ENCODE results near the gene KCNQ5. TPM values are rescaled to one million over a fixed set of nuclear protein-coding genes. Genes with fewer than 3 reads are reported as not detected.
"Not testable (repeated sequence)": the region's sequence is repeated elsewhere in the genome, so short reads cannot be mapped to it uniquely, and the experiment has no call there.

The KCNQ5 gene
- total RNA-seq, 1 donor from 2014 or later = under 0.01 TPM

DNA sequence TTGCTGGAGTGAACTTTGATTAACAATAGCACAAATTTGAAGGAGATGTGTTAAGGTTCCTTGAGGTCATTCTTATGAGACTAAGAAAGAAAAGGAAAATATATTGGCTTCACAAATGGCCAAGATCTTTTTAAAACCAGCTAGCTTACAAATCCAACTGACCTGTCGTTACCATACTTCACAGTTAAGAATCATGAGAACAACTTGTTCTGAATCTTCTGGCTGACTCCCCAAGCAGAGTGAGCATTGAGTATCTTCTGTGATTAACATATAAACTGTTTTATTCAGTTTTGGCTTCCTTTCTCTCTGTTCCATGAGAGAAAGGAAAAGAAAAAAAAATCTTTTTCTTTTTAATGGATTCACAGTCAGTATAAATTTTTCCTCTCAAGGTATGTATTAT is 326.3 kb downstream of the KCNQ5 start:
- no peak for DNase-seq (ENCODE audit: low read depth in 2 of 2)

DNA sequence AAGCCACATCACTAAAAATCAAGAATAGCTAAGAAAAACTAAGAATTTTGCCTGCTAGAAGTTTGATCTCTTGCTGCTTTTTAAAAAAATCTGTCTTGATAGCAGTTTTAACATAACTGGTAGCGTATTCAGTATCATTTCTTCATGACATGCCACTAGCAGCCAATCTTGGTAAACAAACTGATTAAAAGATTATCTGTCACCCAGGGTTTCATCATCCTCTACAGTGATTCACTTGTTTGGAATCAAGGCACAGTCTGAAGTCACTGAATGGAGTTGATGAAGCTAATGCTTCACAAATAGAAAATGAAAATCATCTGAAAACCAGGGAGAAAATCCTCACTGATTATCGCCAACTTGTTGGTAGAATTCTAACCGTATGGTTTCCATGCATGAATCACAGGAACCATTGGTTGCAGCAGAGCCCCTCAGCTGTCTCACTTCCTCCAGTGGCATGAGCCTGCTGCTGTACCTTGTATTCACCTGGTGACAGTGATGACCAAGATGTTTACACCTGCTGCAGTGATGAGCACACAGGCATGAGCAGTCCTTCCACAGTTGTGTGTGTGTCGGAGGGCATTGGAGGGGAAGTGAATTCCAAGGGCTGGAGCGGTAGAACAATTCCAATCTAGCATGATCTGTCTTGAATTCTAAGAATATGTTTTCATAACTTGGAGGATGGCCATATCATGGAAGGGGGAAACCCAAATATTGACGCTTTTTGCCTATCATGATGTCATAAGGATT is 328.4 kb downstream of the KCNQ5 start:
- DNase-seq (ENCODE audit: low read depth in 2 of 2) = no peak

- peak in 1 of 2 donors; percentile 30 for DNase-seq (ENCODE audit: low read depth in 2 of 2)
Measured at GRCh38 chr6:72952808-72953630, 331.2 kb downstream of the KCNQ5 start.

DNA sequence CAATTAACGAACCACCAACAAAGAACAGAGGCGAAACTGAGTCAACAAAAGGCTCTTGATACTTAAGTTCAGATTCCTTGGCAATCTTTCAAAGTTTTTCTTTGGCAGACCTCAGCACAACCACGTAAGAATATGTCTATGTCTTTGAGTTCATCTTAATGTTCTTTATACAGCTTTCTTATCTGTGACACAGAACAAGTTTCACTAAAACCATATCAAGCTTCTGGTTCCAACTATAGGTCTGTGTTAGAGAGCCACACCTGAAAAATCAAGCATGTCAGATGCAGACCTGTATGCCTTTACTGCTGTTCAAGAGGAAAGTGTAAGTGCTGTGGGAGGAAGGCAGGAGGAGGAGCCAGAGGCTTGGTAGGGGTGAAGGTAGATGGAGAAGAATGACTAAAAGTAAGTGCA is 332.1 kb downstream of the KCNQ5 start:
- DNase-seq (ENCODE audit: low read depth in 2 of 2) = peak in 1 of 2 donors; percentile 4

GRCh38 chr6:72954716-72955115 is 332.9 kb downstream of the KCNQ5 start:
- DNase-seq (ENCODE audit: low read depth in 2 of 2) = no peak

DNA sequence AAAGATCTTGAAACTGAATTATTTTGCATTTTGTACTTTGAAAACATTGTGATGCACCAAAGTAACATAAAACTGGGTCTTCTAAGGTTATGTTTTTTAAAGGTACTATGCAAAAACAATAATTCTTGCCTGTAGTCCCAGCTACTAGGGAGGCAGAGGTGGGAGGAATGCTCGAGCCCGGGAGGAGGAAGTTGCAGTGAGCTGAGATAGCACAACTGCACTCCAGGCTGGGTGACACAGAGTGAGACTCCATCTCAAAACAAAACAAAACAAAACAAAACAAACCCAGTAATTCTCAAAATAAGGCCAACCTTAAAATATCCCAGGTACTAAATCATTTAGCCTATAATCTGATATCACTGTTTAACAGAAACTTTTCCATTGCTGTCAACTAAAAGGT is 333.8 kb downstream of the KCNQ5 start:
- no peak for DNase-seq (ENCODE audit: low read depth in 2 of 2)

DNA sequence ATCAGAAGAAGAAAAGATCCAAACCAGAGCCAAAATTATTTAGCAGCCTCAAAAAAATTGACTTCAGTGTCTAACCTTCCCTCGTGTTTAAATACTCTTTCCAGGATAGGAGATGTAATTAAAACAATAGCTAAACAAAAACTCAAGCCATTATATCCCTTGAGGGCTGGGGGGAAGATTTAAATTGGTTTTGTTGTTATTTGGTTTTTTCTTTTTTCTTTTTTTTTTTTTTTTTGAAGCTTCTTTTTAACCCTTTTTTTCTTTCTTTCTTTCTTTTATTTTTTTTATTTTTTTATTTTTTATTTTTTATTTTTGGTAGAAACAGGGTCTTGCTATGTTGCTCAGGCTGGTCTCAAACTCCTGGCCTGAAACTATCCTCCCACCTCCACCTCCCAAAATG is 334.4 kb downstream of the KCNQ5 start:
- DNase-seq (ENCODE audit: low read depth in 2 of 2) = no peak

GRCh38 chr6:72959821-72960220 is 338.0 kb downstream of the KCNQ5 start:
- DNase-seq (ENCODE audit: low read depth in 2 of 2) = no peak

- DNase-seq (ENCODE audit: low read depth in 2 of 2) = no peak
Measured at GRCh38 chr6:72963946-72964345, 342.1 kb downstream of the KCNQ5 start.

GRCh38 chr6:72966628-72967280 is 344.9 kb downstream of the KCNQ5 start:
- DNase-seq (ENCODE audit: low read depth in 2 of 2) = no peak

- DNase-seq (ENCODE audit: low read depth in 2 of 2) = no peak
Measured at GRCh38 chr6:72967329-72967728, 345.5 kb downstream of the KCNQ5 start.

DNA sequence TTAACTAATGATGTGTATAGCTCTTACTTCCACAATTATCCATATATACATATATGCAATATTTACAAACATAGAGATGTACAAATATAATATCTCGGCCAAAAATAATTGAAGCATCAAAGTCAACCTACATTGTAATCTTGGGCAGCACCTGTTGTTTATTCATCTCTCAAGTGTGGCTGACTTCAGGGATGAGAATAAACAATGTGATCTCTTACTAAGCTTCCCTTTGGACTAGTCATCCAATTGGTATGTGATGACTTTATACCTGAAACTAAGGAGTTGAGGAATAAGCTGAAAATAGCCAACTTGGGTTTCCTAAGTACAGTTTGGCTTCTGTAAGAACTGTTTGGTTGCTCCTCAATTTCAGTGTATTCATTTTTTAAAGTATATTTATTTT is 346.8 kb downstream of the KCNQ5 start:
- no peak for DNase-seq (ENCODE audit: low read depth in 2 of 2)

DNA sequence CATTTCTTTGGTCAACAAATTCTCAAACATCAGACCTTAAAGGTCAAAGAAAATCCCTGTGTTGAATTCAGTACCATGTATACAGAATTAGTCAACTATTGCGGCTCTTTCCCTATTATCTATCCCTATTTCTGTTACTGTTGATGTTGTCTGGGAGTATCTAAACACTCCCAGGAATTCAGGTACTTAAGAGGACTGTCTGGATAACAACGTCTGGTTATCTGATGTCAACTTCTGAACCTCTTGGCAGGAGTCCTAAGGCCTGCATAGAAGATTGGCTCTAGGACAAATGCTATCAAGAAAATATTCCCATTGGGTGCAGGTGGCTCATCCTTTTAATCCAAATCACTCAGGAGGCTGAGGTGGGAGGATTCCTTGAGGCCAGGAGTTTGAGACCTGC is 347.8 kb downstream of the KCNQ5 start:
- DNase-seq (ENCODE audit: low read depth in 2 of 2) = no peak

GRCh38 chr6:72972579-72972978 is 350.7 kb downstream of the KCNQ5 start:
- no peak for DNase-seq (ENCODE audit: low read depth in 2 of 2)

DNA sequence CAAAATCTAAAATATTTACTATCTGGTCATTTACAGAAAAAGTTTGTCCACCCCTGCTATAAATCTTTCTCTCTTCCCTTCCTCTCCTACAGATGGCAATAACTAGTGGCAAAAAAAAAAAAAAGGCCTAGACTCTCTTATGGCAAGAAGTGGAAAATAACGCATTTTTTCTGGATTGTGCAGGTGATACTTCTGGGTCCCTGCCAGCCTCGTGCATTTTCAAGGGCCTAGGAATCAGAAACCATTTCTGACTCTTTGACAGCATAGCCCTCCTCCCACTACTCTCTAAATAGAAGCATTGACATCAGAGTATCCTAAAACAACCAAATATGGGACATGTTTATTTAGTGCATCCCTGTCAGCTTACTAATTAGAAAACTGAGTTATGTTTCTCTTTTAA is 352.4 kb downstream of the KCNQ5 start:
- DNase-seq (ENCODE audit: low read depth in 2 of 2) = no peak

GRCh38 chr6:72975352-72975752 is 353.5 kb downstream of the KCNQ5 start:
- no peak for DNase-seq (ENCODE audit: low read depth in 2 of 2)

DNA sequence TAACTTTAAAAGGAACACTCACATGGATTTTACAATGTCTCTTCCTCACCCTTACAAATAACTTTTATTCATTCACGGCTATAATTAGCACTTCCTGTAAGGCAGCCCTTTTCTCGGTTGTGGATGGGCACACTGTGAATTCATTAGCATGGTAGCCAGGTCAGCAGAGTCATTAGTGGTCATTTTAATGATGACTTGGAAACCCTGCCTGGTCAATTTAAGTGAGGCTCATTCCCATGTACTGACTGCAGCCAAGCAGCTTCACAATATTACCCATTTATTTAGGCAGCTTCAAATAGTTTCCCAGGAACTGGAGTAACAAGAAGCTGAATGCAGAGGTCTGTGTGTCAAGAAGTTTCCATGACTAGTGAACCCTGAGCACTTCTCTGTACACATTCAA is 354.6 kb downstream of the KCNQ5 start:
- no peak for DNase-seq (ENCODE audit: low read depth in 2 of 2)

DNA sequence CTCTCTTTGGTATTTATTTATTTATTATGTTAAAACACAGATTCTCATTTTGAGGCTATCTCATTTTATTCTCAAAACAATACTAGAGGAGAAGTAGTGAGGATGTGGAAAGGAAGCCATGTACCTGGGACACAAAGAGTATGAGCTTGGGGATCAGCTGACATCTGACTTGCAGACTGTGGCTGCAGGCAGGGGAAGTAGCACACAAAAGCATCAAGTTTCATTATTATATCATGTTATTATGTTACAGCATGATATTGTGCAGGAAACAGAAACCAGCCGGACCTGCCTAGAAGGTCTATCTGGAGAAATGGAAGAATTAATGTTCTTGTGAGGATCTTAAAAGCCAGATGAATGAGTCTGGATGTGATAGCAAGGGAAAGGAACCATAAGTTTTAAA is 355.2 kb downstream of the KCNQ5 start:
- DNase-seq (ENCODE audit: low read depth in 2 of 2) = no peak

GRCh38 chr6:72978808-72979207 is 356.9 kb downstream of the KCNQ5 start:
- not testable (repeated sequence) for DNase-seq (ENCODE audit: low read depth in 2 of 2)

GRCh38 chr6:72984189-72984831 is 362.4 kb downstream of the KCNQ5 start:
- DNase-seq (ENCODE audit: low read depth in 2 of 2) = not testable (repeated sequence)

- no peak for DNase-seq (ENCODE audit: low read depth in 2 of 2)
Measured at GRCh38 chr6:72984981-72985665, 363.3 kb downstream of the KCNQ5 start.

All from dermis microvascular lymphatic vessel endothelial cell (primary cell).